Hippocampal formation (tissue), 2 donors: Measurements from ENCODE around the gene CCDC47.

ENCODE experiments used
- DNase-seq, 2 donors: peaks; one replicate each; lab custom pipeline; 2025; lab: John Stamatoyannopoulos, UW

CCDC47 gene

GRCh38 chr17:63698886-63699637 lies 74.3 kb downstream of the CCDC47 start:
- peak in 1 of 2 donors; percentile 34 for DNase-seq

DNA sequence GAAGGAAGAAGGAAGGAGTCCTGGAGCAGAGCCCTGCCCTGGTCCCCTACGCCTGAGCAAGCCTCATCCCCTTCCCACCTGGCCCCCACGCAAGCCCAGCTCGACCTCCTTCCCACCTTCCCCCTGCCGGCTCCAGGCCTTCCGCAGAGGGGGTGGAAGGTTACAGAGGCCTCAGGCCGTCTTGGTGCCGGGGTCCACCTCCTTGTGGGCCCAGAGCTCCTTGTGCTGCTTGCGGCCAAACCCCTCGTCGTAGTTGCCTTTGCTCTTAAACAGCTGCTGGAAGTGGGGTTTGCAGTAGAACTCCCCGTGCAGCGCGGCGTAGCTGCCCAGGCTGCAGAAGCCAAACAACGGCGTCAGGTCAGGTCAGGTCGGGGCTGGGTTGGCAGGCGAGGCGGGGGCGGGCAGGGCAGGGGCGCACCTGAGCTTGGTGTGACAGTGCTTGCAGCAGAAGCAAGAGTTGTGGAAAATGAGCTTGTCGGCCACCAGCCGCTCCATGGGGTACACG lies 75.0 kb downstream of the CCDC47 start:
- DNase-seq: no peak

DNA sequence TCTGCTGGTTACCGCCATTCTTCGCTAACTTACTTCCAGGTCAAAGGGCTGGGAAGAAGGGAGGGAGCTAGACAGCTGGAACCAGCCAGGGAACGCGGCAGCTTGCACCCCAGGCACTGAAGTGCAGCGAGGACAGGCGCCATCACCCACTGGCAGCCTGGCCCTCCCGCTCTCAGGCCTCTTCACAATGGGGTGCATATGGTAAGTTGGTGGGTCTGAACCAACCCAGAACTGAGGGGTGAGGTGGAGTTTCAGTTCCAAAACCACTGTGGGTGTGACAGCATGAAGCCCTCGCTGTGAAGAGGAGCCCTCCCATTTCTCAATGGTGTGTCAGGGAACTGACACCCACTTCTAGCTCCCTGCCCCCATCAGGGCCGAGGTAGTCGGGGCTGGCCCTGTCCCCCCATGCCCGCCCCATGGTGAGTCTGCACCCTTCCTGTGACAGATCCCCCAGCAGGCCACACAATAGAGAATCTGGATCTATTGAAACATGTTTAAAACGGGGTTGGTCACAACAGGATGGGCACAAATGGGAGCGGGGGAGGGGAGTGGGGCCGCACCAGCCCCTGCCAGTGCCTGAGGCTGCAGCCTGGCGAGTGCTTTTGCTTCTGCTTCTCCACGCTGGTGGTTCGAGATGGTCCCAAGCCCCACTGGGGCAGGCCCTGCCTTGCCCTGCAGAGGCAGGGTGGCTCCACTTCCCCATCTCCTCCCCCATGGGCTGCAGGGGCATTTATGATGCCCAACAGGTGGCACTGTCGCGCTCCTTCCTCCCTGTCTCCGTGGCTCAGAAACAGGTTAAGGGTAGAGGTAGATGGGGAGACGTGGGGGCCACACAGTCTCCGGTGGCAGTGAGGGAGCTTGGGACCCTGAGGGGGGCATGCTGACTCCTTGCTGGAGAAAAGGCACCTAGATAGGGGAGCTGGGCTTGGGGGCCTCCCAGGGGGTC lies 75.8 kb downstream of the CCDC47 start:
- peak in 1 of 2 donors; percentile 13 for DNase-seq

GRCh38 chr17:63696381-63696961 lies 76.9 kb downstream of the CCDC47 start:
- no peak for DNase-seq

- no peak for DNase-seq
Observed at GRCh38 chr17:63695889-63696288, 77.5 kb downstream of the CCDC47 start.
